GM18502 (cell line): Measurements from ENCODE around the gene NR2F1.

Source experiments
- ATAC-seq: cut with Tn5 transposase; IDR thresholded peaks from one replicate; pipeline ENCODE4 v1.9.1; 2021; ENCODE audit warnings: mild to moderate bottlenecking; ENCODE audit not compliant: unreplicated experiment, poor library complexity

Gene NR2F1

DNA sequence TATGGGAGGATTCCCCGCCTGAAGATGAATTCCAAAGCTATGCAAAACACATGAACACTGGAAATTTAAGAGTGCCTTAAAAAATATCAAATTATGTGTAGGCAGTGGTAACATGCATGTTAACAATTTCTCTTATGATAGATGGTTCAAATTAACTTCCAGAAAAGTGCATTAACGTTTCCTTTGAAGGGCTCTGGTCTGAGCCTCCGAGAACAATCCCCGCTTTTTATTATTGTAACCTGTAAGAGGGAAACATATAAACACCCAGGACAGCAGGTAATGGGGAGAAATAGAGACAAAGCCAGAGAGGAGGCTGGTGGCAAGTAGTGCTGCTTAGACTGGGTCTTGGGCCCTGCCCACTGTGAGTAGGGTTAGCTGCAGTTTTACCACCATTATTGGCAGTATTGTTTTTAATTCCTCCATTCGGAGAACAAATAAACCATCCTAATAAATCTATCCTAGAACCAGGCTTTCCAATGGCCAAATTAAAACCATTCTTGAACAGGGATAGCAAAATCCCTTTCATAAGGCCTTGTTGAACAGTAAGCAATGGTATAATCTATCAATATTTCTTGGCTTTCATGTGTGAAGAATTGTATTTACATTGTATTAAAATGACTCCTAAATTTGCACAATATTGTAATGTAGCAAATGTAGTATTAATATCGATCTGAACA, 6.3 kb downstream of the NR2F1 start:
- ATAC-seq = no peak

DNA sequence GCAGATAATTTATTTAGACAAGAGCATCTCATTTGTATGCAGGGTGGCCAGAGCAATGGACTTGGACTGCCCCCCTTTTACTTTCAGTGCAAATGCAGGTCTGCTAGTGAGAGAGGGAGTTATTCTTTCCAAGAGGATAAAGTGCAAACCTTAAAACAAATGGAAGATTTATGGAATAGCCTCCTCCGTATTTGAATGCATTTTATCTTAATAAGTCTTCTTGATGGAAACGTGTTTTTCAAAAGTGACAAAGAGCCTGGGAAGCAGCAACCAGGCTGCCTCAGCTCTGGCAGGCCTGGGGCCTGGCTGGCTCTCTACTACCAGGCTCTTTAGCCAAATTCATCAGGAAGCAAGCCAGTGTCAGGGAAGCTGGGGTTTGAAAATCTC, 6.8 kb downstream of the NR2F1 start:
- no peak for ATAC-seq

DNA sequence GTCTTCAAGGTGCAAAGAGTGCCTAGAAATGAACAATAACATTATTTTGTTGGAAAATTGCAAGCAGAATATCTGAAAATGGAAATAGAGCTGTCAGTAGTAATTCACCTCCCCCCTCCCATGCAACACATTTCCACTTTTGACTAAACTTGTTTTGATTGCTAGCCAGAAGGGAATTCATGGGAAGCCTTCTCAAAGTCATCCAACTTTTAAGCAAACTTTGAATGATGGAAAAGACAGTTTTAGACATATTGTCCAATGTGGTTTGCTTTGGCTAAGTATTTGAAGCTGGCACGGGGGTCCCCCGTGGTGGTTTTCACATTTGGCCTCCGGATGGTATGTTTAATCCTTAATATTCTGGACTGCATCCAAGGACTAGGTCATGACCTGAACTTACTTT, 7.5 kb downstream of the NR2F1 start:
- ATAC-seq = no peak

DNA sequence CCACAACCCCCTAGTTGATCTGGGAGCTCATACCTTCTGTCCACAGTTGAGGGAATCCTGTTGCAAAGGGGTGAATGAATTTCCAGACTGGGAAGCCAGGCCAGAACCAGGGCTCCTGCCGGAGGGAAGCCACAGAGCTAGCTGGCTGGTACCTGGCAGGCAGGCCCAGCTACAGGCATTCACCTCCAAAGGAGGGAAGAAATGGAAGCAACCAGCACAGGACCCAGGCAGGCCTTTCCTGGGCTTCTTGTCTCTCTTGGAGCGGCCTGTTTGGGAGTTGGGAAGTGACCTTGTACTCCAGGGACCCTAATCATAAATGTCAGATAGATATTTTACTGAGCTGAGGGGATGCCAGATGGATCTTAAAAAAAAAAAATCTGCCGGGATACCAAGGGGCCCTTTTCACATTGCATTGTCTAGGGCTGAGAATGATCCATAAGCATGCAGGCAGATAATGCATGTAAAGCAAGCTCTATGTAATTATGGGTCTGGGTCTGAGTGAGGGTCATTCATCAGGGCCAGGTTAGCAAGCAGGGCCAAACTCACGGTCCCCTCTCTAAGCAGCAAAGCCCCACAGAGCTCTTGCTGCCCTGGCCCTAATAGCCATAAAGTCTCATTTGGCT, 8.4 kb downstream of the NR2F1 start:
- ATAC-seq = no peak

DNA sequence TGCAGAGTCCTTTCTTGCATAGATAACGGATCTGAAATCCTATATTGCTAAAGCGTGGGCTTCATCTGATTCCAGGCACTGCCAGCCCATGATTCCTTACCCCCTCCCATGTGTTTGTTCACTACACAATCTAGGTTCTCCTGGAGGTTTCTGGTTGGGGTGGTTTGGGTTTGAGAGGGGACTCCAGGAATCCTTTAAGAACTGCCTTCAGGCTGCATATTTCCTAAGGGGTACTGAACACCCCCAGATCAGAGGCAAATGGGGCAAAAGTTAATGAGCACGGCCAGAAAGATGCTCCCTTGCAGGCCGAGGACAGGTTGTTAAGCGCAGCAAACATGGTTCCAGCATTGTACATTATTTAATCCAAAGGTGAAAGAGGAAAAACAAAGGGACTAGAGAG, 9.9 kb downstream of the NR2F1 start:
- ATAC-seq = no peak

DNA sequence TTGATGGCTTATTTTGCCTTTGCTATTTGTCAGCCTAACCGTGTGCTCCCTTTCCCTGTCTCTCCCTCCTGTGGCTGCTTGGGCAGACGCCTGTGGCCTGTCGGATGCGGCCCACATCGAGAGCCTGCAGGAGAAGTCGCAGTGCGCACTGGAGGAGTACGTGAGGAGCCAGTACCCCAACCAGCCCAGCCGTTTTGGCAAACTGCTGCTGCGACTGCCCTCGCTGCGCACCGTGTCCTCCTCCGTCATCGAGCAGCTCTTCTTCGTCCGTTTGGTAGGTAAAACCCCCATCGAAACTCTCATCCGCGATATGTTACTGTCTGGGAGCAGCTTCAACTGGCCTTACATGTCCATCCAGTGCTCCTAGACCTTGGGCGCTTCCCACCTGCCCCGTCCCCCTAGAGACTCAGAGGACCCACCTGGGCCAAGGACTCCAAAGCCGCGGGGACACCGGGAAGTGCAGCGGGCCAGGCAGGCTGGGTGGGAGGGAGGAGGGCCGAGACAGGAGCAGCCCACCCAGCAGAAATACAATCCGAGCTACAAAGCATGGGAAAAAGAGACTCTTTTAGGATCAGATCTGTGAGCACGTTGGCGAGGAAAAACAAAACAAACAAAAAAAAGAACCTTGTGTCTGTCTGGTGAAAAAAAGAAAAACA, 10.6 kb downstream of the NR2F1 start:
- no peak for ATAC-seq

DNA sequence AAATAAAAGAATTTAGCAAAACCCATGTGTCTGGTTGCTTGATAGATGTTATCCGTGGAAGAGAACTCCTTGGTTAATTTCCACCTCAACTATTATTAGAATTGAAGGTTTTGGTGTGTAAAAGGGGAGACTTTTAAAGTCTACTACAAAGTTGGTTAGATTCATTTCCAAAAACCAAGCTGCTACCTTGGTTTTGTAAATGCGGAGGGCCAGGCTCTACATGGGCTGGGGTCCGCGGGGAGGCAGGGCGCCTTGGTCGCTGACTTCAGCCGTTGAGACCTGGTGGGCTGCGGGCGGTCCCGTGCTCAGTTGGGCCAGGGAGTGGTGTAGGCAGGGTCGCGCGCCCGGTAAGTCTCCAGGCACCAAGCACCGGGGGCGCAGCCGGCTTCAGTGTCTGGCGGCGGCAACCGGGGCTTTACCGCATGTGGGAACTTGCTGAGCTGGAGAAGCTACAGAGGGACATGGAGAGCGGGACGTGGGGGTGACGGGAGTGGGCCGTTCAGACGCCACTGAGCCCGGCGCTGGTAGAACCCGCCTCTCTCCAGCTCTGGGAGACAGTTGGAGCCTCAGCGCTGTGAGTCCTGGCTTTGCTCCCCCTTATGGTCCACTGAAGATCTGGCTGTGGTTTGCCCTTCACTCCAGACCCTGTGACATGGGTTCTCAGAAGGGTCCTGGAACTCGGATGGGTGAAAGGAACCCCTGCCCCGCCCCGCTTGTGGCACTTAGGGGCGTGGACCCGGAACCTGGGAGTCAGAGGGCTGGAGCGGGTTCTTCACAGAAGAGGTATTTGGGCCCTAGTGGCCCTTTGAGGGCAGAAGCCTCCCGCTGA, 11.8 kb downstream of the NR2F1 start:
- ATAC-seq = no peak

- ATAC-seq = no peak
Observed at GRCh38 chr5:93595420-93596147, 12.6 kb downstream of the NR2F1 start.

DNA sequence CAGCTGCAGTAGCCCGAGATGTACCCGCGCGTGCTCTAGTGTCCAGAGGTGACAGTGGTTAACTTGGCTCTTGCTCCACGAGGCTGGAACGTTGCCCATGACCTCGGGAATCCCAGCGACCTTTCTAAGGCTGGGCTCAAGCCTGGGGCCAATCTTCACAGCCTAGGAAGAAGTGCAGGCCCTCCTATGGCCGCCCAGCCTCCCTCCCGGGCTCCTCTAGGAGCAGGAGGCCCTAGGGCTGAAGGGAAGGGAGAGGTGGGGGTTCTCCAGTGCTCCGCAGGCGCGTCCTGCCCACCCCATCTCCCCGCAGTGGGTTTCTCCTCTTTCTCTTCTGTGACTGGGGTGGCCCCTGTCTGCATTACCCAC, 13.3 kb downstream of the NR2F1 start:
- ATAC-seq = no peak

GRCh38 chr5:93596676-93597490, 13.9 kb downstream of the NR2F1 start:
- ATAC-seq = no peak

- no peak for ATAC-seq
Observed at GRCh38 chr5:93598091-93599000, 15.3 kb downstream of the NR2F1 start.

- ATAC-seq = no peak
Observed at GRCh38 chr5:93599001-93599379, 16.0 kb downstream of the NR2F1 start.

GRCh38 chr5:93599399-93600120, 16.5 kb downstream of the NR2F1 start:
- ATAC-seq = no peak

DNA sequence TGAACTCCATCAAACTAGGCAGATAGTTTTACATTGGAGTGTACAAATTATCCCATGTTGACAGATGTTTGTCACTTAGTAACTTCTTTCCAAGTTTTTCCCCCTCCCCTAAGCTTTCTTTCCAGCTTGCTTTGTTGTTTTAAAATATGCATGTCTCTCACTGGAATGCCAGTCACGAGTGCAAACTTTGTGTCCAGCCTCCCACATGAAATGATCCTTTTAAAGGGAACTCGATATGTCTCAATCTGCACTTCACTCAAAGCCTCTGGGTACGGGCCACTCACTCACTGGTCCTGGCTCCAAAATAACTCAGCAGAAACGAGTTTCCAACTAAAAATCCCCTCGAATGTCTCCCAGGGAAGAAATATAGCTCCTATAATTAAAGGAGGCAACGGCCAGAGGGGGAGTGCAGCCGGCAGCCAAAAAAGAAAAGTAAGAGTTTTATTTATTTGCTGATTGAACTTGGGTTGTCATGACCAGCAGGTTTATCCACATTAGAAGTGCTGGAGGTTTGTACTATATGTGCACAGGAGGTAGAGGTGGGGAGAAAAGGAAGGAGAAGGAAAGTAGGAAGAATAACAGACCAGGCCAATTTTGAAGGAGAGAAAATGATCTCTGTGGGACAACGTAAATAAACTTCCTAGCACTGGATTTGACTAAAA, 17.5 kb downstream of the NR2F1 start:
- no peak for ATAC-seq

- ATAC-seq = no peak
Observed at GRCh38 chr5:93601071-93601801, 18.2 kb downstream of the NR2F1 start.

GRCh38 chr5:93601802-93602155, 18.8 kb downstream of the NR2F1 start:
- no peak for ATAC-seq
